K562 (cell line): ENCODE data around the gene KIFAP3. TPM values are rescaled to one million over a fixed set of nuclear protein-coding genes. Genes with fewer than 3 reads are reported as not detected.

ENCODE experiments used
- ATAC-seq: fragments of 200-7000 bp; cut with Tn5 transposase; 3 replicates; pipeline ENCODE4 v1.9.1; 2020; ENCODE audit warnings: moderate library complexity
- BruUV-seq: library from RNA; stranded (reverse); fragments of 400-500 nt; replicated peaks from 2 replicates; lab custom pipeline; 2021; lab: Mats Ljungman, UMichigan
- CTCF ChIA-PET: fragments of 300-600 bp; formaldehyde crosslinking; extraction: SDS; loops from one replicate; lab custom pipeline; 2021; ENCODE audit warnings: low intra/inter-chr PET ratio; lab: Yijun Ruan, JAX
- POLR2A ChIA-PET: fragments of 300-600, 350-650 bp; sonication (Branson Sonifier 250); formaldehyde crosslinking; extraction: SDS; loops from one replicate; lab custom pipeline; 2021; ENCODE audit warnings: antibody characterized with exemption, inconsistent platforms; lab: Yijun Ruan, JAX
- DNase-seq, 4 experiments: peaks; one replicate each; pipeline versions ENCODE4 v3.0.0 to v3.0.0-alpha.2; 2011 to 2018; ENCODE audit warnings: low spot score in 3 of 4, mixed read lengths in 3 of 4; ENCODE audit errors: extremely low read depth in 1 of 4
- FAIRE-seq: peaks from 2 replicates; lab custom pipeline; 2011; peaks lifted over from hg19 to GRCh38; lab: Jason Lieb, UNC
- H2AFZ ChIP-seq: 2 replicates; pipeline ENCODE4 v1.6.0; 2011; ENCODE audit warnings: low read depth, low read length, control low read depth, inconsistent platforms
- H3K27ac ChIP-seq: fragments of 200-600 bp; 3 replicates; pipeline ENCODE4 v1.8.0; 2011; ENCODE audit warnings: low read depth, mild to moderate bottlenecking, control low read depth, inconsistent platforms, low read length, moderate library complexity, mixed read lengths; ENCODE audit errors: extremely low read depth
- H3K27me3 ChIP-seq, 2 experiments: fragments of 300-600 bp in 1 of 2; 2 replicates in 1 of 2; 3 replicates in 1 of 2; pipeline versions ENCODE4 v1.6.0 to v1.8.0; 2011; ENCODE audit warnings: inconsistent platforms in 2 of 2, low read length in 2 of 2, mild to moderate bottlenecking in 1 of 2, mixed read lengths in 1 of 2, moderate library complexity in 1 of 2; ENCODE audit not compliant: control insufficient read depth in 2 of 2, insufficient read depth in 2 of 2
- H3K36me3 ChIP-seq: fragments of 300-600 bp; 3 replicates; pipeline ENCODE4 v1.8.0; 2011; ENCODE audit warnings: mild to moderate bottlenecking, low read length, inconsistent platforms; ENCODE audit not compliant: control insufficient read depth, insufficient read depth
- H3K4me1 ChIP-seq, 2 experiments: fragments of 200-600 bp in 1 of 2; replicated peaks in 1 of 2; 2 replicates in 1 of 2; 3 replicates in 1 of 2; pipeline versions ENCODE4 v1.5.1 to v1.8.0; 2011; ENCODE audit warnings: inconsistent platforms in 2 of 2, low read length in 2 of 2, mild to moderate bottlenecking in 1 of 2, mixed read lengths in 1 of 2, moderate library complexity in 1 of 2; ENCODE audit not compliant: control insufficient read depth in 2 of 2, insufficient read depth in 2 of 2
- H3K4me2 ChIP-seq: 2 replicates; pipeline ENCODE4 v1.6.1; 2011; ENCODE audit warnings: low read length, control low read depth, inconsistent platforms, mixed read lengths; ENCODE audit not compliant: insufficient read depth
- H3K4me3 ChIP-seq: fragments of 200-600 bp; sonication (generic), shearing (Covaris generic); 2 replicates; pipeline ENCODE4 v1.5.1; 2016; ENCODE audit warnings: control low read depth, inconsistent platforms
- H3K79me2 ChIP-seq: fragments of 200-600 bp; 3 replicates; pipeline ENCODE4 v1.8.0; 2011; ENCODE audit warnings: low read length, inconsistent platforms; ENCODE audit not compliant: control insufficient read depth, insufficient read depth
- H3K9ac ChIP-seq, 2 experiments: 2 replicates each; pipeline versions ENCODE4 v1.6.0 to v1.6.1; 2011; ENCODE audit warnings: low read depth in 2 of 2, low read length in 2 of 2, control low read depth in 1 of 2, inconsistent platforms in 1 of 2, mild to moderate bottlenecking in 1 of 2, mixed read lengths in 1 of 2; ENCODE audit not compliant: insufficient read depth in 1 of 2
- H3K9me1 ChIP-seq: one replicate; pipeline ENCODE4 v1.6.0; 2011; ENCODE audit warnings: inconsistent platforms, mild to moderate bottlenecking, low read length, moderate library complexity; ENCODE audit not compliant: control insufficient read depth, insufficient read depth
- H3K9me3 ChIP-seq: replicated peaks from 2 replicates; pipeline ENCODE4 v1.5.1; 2011; ENCODE audit warnings: low read depth, low read length, inconsistent platforms; ENCODE audit not compliant: control insufficient read depth, insufficient read depth
- H4K20me1 ChIP-seq: replicated peaks from 2 replicates; pipeline ENCODE4 v1.6.1; 2011; ENCODE audit warnings: low read length, inconsistent platforms, mixed read lengths; ENCODE audit not compliant: control insufficient read depth, insufficient read depth
- CCNT2 ChIP-seq: IDR thresholded peaks from 2 replicates; pipeline ENCODE4 v1.6.1; 2011; ENCODE audit warnings: borderline replicate concordance, low read depth, mild to moderate bottlenecking, moderate library complexity, mixed read lengths, low read length; ENCODE audit not compliant: insufficient read length; ENCODE audit errors: extremely low read depth
- TBL1XR1 ChIP-seq, 2 experiments: IDR thresholded peaks; 2 replicates each; pipeline ENCODE4 v1.6.1; 2012; ENCODE audit warnings: improper control_type of control experiment in 2 of 2, low read length in 2 of 2, mild to moderate bottlenecking in 1 of 2
- TRIM24 ChIP-seq, 2 experiments: fragments of 450-650 bp; IDR thresholded peaks; 2 replicates each; pipeline ENCODE4 v1.6.1; 2016
- USF2 ChIP-seq: sonication (generic); formaldehyde crosslinking; IDR thresholded peaks from 2 replicates; pipeline ENCODE4 v1.5.0; 2020; ENCODE audit warnings: missing genetic modification reagents
- ZBTB2 ChIP-seq: fragments of 450-650 bp; IDR thresholded peaks from 2 replicates; pipeline ENCODE4 v1.6.1; 2016; ENCODE audit warnings: antibody characterized with exemption
- ZC3H4 ChIP-seq: sonication (generic); formaldehyde crosslinking; IDR thresholded peaks from 2 replicates; pipeline ENCODE4 v1.9.0; 2021; ENCODE audit warnings: missing genetic modification reagents, borderline replicate concordance
- ZNF316 ChIP-seq: fragments of 450-650 bp; IDR thresholded peaks from 2 replicates; pipeline ENCODE4 v1.6.1; 2016
- ZNF398 ChIP-seq: fragments of 250-450 bp; sonication (Bioruptor Pico); IDR thresholded peaks from 2 replicates; pipeline ENCODE4 v1.8.0; 2021; ENCODE audit warnings: moderate library complexity, mild to moderate bottlenecking, inconsistent platforms
- ZNF584 ChIP-seq: fragments of 200-800 bp; sonication (Bioruptor generic); IDR thresholded peaks from 2 replicates; pipeline ENCODE4 v1.6.1; 2016; ENCODE audit warnings: low read depth, mild to moderate bottlenecking, missing genetic modification characterization, missing compliant biosample characterization
- WGBS: fragments of 100-300 bp; shearing (Covaris generic); methylation state at CpG from one replicate; pipeline ENCODE4 v1.1.6; 2016; ENCODE audit warnings: low coverage, mixed read lengths; ENCODE audit not compliant: insufficient coverage; ENCODE audit errors: missing lambda C conversion rate; 5-methylcytosine and 5-hydroxymethylcytosine counted together
- in situ Hi-C: fragments of 300-500 bp; cut with MboI; formaldehyde crosslinking; loops from 4 replicates; pipeline ENCODE4 v1.15.0; 2018; ENCODE audit warnings: inconsistent platforms, mixed read lengths
- intact Hi-C: fragments of 100-400 bp; cut with micrococcal nuclease; formaldehyde crosslinking; loops from 2 replicates; pipeline ENCODE4 v1.14.2; 2022
- polyA plus RNA-seq, 8 experiments: library from polyadenylated mRNA; depleted of rRNA in 4 of 8; stranded (reverse) in 5 of 8; unstranded in 3 of 8; fragments of >200 nt; fragmentation: Nextera tagmentation in 2 of 8; fragmentation: Illumina TruSeq in 1 of 8; extraction: Ambion mirVana in 2 of 8; extraction: Trizol in 1 of 8; gene quantifications; 2 replicates each; pipeline versions ENCODE4 v1.2.1 to v1.2.3, GENCODE V29; 2011 to 2014; ENCODE audit warnings: inconsistent platforms in 1 of 8, missing spikeins in 1 of 8
- total RNA-seq, 7 experiments: library from RNA; depleted of rRNA in 6 of 7; stranded (reverse); fragments of >200 nt in 6 of 7; fragmentation: Illumina TruSeq in 2 of 7; extraction: Trizol in 2 of 7; gene quantifications; 2 replicates each; pipeline versions ENCODE4 v1.2.1 to v1.2.3, GENCODE V29; 2011 to 2021; ENCODE audit warnings: low replicate concordance in 1 of 7

KIFAP3 gene
- total and polyA plus RNA-seq, 9 of the 15 experiments (the other 6 are each of a cell fraction or from before 2014, with no cell fraction given) = 8.8 to 17.5 (median 11.8) TPM

- TF ChIP-seq TBL1XR1 (IDR thresholded peaks at IDR 0.05; ENCODE audit: low read length in 2 of 2) (no peak), ZC3H4 (CRISPR knock-in tag) (no peak)
Measured at GRCh38 chr1:169915150-169915549, 159.3 kb downstream of the KIFAP3 start (continued).

GRCh38 chr1:169914531-169914930 lies 160.0 kb downstream of the KIFAP3 start:
- CTCF ChIA-PET = no interaction called here
- DNase-seq (no peak), ATAC-seq (no peak), FAIRE-seq (no peak)
- Histone ChIP-seq H3K9me3 (no peaks in the 10 kb centered on the region), H3K4me1 (peaks cover 0 to 6% of the 10 kb centered on the region in 2 experiments; a peak in 1 of 5 replicates), H3K79me2 (no peaks in the 10 kb centered on the region), H3K9ac (no peak overlapping the region), H4K20me1 (no peaks in the 10 kb centered on the region), H3K9me1 (no peaks in the 10 kb centered on the region), H3K4me2 (no peak overlapping the region), H2AFZ (0 out of 2 replicates have a peak overlapping the region, but pooled peaks have one; percentile 6), H3K27me3 (peaks cover 6 to 12% of the 10 kb centered on the region in 2 experiments; a peak in 4 of 5 replicates), H3K4me3 (no peak overlapping the region), H3K36me3 (no peaks in the 10 kb centered on the region), H3K27ac (no peak overlapping the region)
- no peak for TF ChIP-seq ZNF584 (CRISPR knock-in tag)
- peak; percentile 36 for TF ChIP-seq ZNF316
- BruUV-seq = no TSS peak
- intact Hi-C loops = no loop called here
- POLR2A ChIA-PET = no interaction called here
- WGBS = 2% methylated on average over 3 of the region's 3 CpGs
- in situ Hi-C loops = no loop called here

GRCh38 chr1:169909499-169909898 lies 165.0 kb downstream of the KIFAP3 start:
- Histone ChIP-seq H3K27ac (no peak overlapping the region), H3K4me3 (no peak overlapping the region), H3K4me2 (no peak overlapping the region), H3K4me1 (peaks cover 0 to 3% of the 10 kb centered on the region in 2 experiments; a peak in 1 of 5 replicates), H3K36me3 (no peaks in the 10 kb centered on the region), H3K27me3 (peaks cover 0 to 6% of the 10 kb centered on the region in 2 experiments; a peak in 3 of 5 replicates), H3K9me3 (no peaks in the 10 kb centered on the region), H3K9me1 (no peaks in the 10 kb centered on the region), H3K79me2 (no peaks in the 10 kb centered on the region), H2AFZ (peak overlapping the region; percentile 4; the same call in 1 of the 2 replicates), H3K9ac (no peak overlapping the region), H4K20me1 (no peaks in the 10 kb centered on the region)
- no TSS peak for BruUV-seq
- in situ Hi-C loops (no loop called here), intact Hi-C loops (no loop called here)
- DNase-seq = no peak
- ChIA-PET POLR2A (interaction anchor here (0.7 to 3.6 kb wide), 2 partner anchors 16 to 96 kb away, joined by 3 to 12 read pairs; partner anchors contain the start of gene SCYL3), CTCF (no interaction called here)
- ATAC-seq = no peak
- no peak for FAIRE-seq
- WGBS = 7% methylated on average over 16 of the region's 16 CpGs
- no peak for TF ChIP-seq ZNF398 (CRISPR knock-in tag)
- no peak for TF ChIP-seq ZBTB2
- TF ChIP-seq USF2 = peak; percentile 24; the same call in 1 of the 2 replicates
- no peak for TF ChIP-seq CCNT2
- TF ChIP-seq TRIM24 (IDR thresholded peaks at IDR 0.05) = no peak
